WTC11 (cell line): ENCODE data around the gene OVOL3.

Experiments used
- CREB1 ChIP-seq: sonication (generic); formaldehyde crosslinking; IDR thresholded peaks from 2 replicates; pipeline ENCODE4 v1.8.0; 2023; ENCODE audit warnings: mild to moderate bottlenecking, missing genetic modification reagents
- FOXJ3 ChIP-seq: sonication (generic); formaldehyde crosslinking; IDR thresholded peaks from 2 replicates; pipeline ENCODE4 v1.9.0; 2021; ENCODE audit warnings: missing genetic modification reagents, mild to moderate bottlenecking, borderline replicate concordance
- NR2C2 ChIP-seq: sonication (generic); formaldehyde crosslinking; IDR thresholded peaks from 2 replicates; pipeline ENCODE4 v1.8.0; 2022; ENCODE audit warnings: mild to moderate bottlenecking, missing genetic modification reagents
- TCF7 ChIP-seq: sonication (generic); formaldehyde crosslinking; IDR thresholded peaks from 2 replicates; pipeline ENCODE4 v1.8.0; 2022; ENCODE audit warnings: mild to moderate bottlenecking, low read depth, missing genetic modification reagents, moderate library complexity
- TF ChIP-seq, protein P1 (sequence below): fragments of 200-600 bp; IDR thresholded peaks from 2 replicates; pipeline ENCODE4 v1.8.0; 2022; ENCODE audit warnings: antibody characterized with exemption
- TF ChIP-seq, protein P2 (sequence below): fragments of 250-450 bp; sonication (Bioruptor Pico); conservative IDR thresholded peaks from 2 replicates; pipeline ENCODE4 v1.9.0; 2021; ENCODE audit warnings: mild to moderate bottlenecking
- TF ChIP-seq, protein P3 (sequence below): fragments of 250-450 bp; sonication (Bioruptor Pico); IDR thresholded peaks from 2 replicates; pipeline ENCODE4 v1.9.0; 2021; ENCODE audit warnings: mild to moderate bottlenecking

DNA sequence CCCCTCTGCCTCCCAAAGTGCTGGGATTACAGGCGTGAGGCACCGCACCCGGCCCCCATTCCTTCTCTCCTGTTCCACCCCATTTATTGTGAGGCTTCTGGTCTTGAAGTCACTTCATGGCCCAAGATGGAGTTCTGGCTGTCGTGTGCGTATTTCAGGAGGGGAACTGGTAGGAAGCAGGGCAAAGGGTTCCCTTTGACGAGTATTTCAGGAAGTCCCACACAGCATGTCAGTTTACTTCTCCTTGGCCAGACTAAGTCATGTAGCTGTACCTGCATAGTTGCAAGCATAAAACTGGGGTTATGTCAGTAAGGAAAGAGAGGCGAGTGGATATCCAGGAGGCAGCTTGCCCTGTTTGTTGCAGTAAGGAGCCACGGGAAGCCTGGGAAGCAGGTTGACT is 46.1 kb upstream of the OVOL3 start:
- TF ChIP-seq, protein P1, sequence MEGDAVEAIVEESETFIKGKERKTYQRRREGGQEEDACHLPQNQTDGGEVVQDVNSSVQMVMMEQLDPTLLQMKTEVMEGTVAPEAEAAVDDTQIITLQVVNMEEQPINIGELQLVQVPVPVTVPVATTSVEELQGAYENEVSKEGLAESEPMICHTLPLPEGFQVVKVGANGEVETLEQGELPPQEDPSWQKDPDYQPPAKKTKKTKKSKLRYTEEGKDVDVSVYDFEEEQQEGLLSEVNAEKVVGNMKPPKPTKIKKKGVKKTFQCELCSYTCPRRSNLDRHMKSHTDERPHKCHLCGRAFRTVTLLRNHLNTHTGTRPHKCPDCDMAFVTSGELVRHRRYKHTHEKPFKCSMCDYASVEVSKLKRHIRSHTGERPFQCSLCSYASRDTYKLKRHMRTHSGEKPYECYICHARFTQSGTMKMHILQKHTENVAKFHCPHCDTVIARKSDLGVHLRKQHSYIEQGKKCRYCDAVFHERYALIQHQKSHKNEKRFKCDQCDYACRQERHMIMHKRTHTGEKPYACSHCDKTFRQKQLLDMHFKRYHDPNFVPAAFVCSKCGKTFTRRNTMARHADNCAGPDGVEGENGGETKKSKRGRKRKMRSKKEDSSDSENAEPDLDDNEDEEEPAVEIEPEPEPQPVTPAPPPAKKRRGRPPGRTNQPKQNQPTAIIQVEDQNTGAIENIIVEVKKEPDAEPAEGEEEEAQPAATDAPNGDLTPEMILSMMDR = no peak
- TF ChIP-seq, protein P2, sequence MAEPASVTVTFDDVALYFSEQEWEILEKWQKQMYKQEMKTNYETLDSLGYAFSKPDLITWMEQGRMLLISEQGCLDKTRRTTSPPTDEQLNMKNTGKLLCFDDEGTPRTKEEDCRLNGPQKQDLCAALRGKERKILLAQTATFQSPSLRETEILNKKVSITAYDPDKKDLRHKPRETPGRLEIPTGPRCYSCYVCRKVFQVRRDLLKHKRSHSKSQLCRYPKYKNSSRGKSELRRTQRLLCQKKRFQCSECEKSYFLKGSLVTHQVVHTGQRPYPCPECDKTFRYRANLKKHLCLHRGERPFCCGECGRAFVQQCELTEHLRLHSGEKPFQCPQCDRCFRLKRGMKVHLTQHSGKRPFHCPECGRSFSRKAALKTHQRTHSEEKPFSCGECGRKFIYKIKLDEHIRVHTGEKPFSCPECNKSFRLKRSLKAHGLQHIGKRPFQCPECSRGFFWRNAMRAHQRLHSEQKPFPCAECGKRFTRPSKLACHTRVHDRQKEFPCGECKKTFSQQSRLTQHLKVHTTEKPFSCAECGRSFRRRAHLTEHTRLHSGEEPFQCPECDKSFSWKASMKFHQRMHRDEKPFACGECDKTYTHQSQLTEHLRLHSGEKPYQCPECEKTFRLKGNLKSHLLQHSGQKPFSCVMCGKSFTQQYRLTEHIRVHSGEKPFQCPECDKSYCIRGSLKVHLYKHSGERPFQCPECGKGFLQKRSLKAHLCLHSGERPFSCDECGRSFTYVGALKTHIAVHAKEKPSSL (CRISPR knock-in tag) = no peak
- no peak for TF ChIP-seq FOXJ3 (CRISPR knock-in tag)
- TF ChIP-seq, protein P3, sequence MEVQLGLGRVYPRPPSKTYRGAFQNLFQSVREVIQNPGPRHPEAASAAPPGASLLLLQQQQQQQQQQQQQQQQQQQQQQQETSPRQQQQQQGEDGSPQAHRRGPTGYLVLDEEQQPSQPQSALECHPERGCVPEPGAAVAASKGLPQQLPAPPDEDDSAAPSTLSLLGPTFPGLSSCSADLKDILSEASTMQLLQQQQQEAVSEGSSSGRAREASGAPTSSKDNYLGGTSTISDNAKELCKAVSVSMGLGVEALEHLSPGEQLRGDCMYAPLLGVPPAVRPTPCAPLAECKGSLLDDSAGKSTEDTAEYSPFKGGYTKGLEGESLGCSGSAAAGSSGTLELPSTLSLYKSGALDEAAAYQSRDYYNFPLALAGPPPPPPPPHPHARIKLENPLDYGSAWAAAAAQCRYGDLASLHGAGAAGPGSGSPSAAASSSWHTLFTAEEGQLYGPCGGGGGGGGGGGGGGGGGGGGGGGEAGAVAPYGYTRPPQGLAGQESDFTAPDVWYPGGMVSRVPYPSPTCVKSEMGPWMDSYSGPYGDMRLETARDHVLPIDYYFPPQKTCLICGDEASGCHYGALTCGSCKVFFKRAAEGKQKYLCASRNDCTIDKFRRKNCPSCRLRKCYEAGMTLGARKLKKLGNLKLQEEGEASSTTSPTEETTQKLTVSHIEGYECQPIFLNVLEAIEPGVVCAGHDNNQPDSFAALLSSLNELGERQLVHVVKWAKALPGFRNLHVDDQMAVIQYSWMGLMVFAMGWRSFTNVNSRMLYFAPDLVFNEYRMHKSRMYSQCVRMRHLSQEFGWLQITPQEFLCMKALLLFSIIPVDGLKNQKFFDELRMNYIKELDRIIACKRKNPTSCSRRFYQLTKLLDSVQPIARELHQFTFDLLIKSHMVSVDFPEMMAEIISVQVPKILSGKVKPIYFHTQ (CRISPR knock-in tag) = no peak
- TF ChIP-seq CREB1 = no peak
- no peak for TF ChIP-seq TCF7 (CRISPR knock-in tag)
- TF ChIP-seq NR2C2 = no peak
